GM23248 (cell line): ENCODE data around the gene TGFB1. TPM values are rescaled to one million over a fixed set of nuclear protein-coding genes. Genes with fewer than 3 reads are reported as not detected.

Experiments
- DNase-seq: peaks from one replicate; pipeline ENCODE4 v3.0.0-alpha.2; 2015
- H2AFZ ChIP-seq: fragments of 200-600 bp; sonication (generic); 2 replicates; pipeline ENCODE4 v1.6.1; 2016; ENCODE audit warnings: antibody characterized with exemption
- H3F3A ChIP-seq: fragments of 200-600 bp; sonication (generic); 2 replicates; pipeline ENCODE4 v1.6.1; 2016; ENCODE audit warnings: mild to moderate bottlenecking, antibody characterized with exemption, mixed run types; ENCODE audit not compliant: insufficient read depth
- H3K27ac ChIP-seq: fragments of 200-600 bp; sonication (generic); 2 replicates; pipeline ENCODE4 v1.5.1; 2016; ENCODE audit warnings: mild to moderate bottlenecking
- H3K27me3 ChIP-seq: fragments of 200-600 bp; sonication (generic); replicated peaks from 2 replicates; pipeline ENCODE4 v1.6.1; 2016; ENCODE audit warnings: mild to moderate bottlenecking; ENCODE audit not compliant: insufficient read depth
- H3K36me3 ChIP-seq: fragments of 200-600 bp; sonication (generic); 2 replicates; pipeline ENCODE4 v1.6.1; 2016; ENCODE audit warnings: low read depth, mild to moderate bottlenecking
- H3K4me1 ChIP-seq: fragments of 200-600 bp; sonication (generic); 2 replicates; pipeline ENCODE4 v1.6.1; 2016; ENCODE audit warnings: mild to moderate bottlenecking; ENCODE audit not compliant: insufficient read depth
- H3K4me2 ChIP-seq: fragments of 200-600 bp; sonication (generic); one replicate; pipeline ENCODE4 v1.6.1; 2016; ENCODE audit warnings: mild to moderate bottlenecking; ENCODE audit not compliant: unreplicated experiment
- H3K4me3 ChIP-seq: fragments of 200-600 bp; sonication (generic); 2 replicates; pipeline ENCODE4 v1.5.1; 2016; ENCODE audit warnings: mild to moderate bottlenecking
- H3K79me2 ChIP-seq: fragments of 200-600 bp; sonication (generic); 2 replicates; pipeline ENCODE4 v1.6.1; 2016; ENCODE audit warnings: mild to moderate bottlenecking; ENCODE audit not compliant: insufficient read depth
- H3K9ac ChIP-seq: fragments of 200-600 bp; sonication (generic); 2 replicates; pipeline ENCODE4 v1.6.1; 2016; ENCODE audit warnings: mild to moderate bottlenecking
- H3K9me2 ChIP-seq: fragments of 200-600 bp; sonication (generic); 2 replicates; pipeline ENCODE4 v1.6.1; 2016; ENCODE audit warnings: mixed run types, mild to moderate bottlenecking, moderate library complexity; ENCODE audit not compliant: insufficient read depth
- H3K9me3 ChIP-seq: fragments of 200-600 bp; sonication (generic); one replicate; pipeline ENCODE4 v1.6.1; 2017; ENCODE audit warnings: low read depth
- H4K20me1 ChIP-seq: fragments of 200-600 bp; sonication (generic); 2 replicates; pipeline ENCODE4 v1.6.0; 2016; ENCODE audit not compliant: insufficient read depth
- EZH2 ChIP-seq: fragments of 200-600 bp; sonication (generic); IDR thresholded peaks from 2 replicates; pipeline ENCODE4 v1.6.1; 2018; ENCODE audit warnings: antibody characterized with exemption, mild to moderate bottlenecking; ENCODE audit not compliant: insufficient read depth, poor library complexity, severe bottlenecking
- EZH2phosphoT487 ChIP-seq: fragments of 200-600 bp; sonication (generic); IDR thresholded peaks from 2 replicates; pipeline ENCODE4 v1.6.1; 2018; ENCODE audit warnings: antibody characterized with exemption, moderate library complexity, mild to moderate bottlenecking, low read depth; ENCODE audit not compliant: insufficient read depth
- WGBS, 2 experiments: methylation state at CpG; one replicate each; pipeline ENCODE4 v1.1.6; 2015 to 2017; ENCODE audit warnings: low lambda C conversion rate in 2 of 2, low coverage in 1 of 2; ENCODE audit errors: missing lambda C conversion rate in 2 of 2; 5-methylcytosine and 5-hydroxymethylcytosine counted together
- in situ Hi-C: fragments of 300-500 bp; cut with MboI; formaldehyde crosslinking; loops from 2 replicates; pipeline ENCODE4 v1.15.0; 2020
- polyA plus RNA-seq: library from polyadenylated mRNA; unstranded; fragments of >200 nt; fragmentation: Nextera tagmentation; extraction: Ambion mirVana; gene quantifications from 2 replicates; pipeline ENCODE4 v1.2.1, GENCODE V29; 2016
- total RNA-seq: library from RNA; depleted of rRNA; stranded (reverse); fragments of >200 nt; shearing (Covaris generic); gene quantifications from 2 replicates; pipeline ENCODE4 v1.2.3, GENCODE V29; 2014

TGFB1 gene
- total and polyA plus RNA-seq, 2 experiments from 2014 or later, result 12.4 to 21.4 TPM

DNA sequence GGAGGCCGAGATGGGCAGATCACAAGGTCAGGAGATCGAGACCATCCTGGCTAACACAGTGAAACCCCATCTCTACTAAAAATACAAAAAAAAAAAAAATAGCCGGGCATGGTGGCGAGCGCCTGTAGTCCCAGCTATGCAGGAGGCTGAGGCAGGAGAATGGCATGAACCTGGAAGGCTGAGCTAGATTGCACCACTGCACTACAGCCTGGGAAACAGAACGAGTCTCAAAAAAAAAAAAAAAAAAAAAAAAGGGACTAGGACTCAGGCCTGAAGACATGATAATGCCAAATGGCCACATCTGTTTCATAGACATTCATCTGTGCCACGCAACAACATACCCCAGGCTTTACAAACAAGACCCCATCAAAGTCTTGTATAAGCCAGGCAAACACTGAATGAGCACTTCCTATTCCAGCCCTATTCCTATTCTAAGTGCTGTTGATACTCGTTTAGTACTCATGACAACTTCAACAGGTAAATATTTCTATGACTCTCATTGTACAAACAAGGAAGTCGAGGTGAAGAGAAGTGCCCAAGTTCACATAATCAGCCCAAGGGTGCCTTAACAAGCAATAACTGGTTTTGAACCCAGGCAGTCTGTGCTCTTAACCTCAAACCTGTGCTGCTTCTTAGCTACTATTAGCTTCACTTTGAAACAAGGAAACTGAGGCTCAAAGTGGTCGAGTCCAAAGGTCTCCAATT lies 8.6 kb upstream of the TGFB1 start:
- no peak for TF ChIP-seq EZH2
- TF ChIP-seq EZH2phosphoT487, result no peak
- no peaks in the 10 kb centered on the region for H3K36me3 ChIP-seq
- peaks cover 8% of the 10 kb centered on the region for H3F3A ChIP-seq
- in situ Hi-C loops, result no loop called here
- H3K27me3 ChIP-seq, result no peaks in the 10 kb centered on the region
- H3K4me3 ChIP-seq, result no peak overlapping the region
- no peak overlapping the region for H2AFZ ChIP-seq
- 66 to 68% methylated on average over 8 to 10 of the region's 10 CpGs for WGBS, 2 experiments
- H3K4me2 ChIP-seq, result no peak overlapping the region
- no peaks in the 10 kb centered on the region for H4K20me1 ChIP-seq
- peaks cover 13% of the 10 kb centered on the region for H3K4me1 ChIP-seq
- peak; percentile 43 for DNase-seq
- H3K27ac ChIP-seq, result 0 out of 2 replicates have a peak overlapping the region, but pooled peaks have one; percentile 1
- H3K9me2 ChIP-seq, result no peaks in the 10 kb centered on the region
- peaks cover 41% of the 10 kb centered on the region for H3K79me2 ChIP-seq
- no peak overlapping the region for H3K9ac ChIP-seq
- H3K9me3 ChIP-seq, result no peaks in the 10 kb centered on the region

DNA sequence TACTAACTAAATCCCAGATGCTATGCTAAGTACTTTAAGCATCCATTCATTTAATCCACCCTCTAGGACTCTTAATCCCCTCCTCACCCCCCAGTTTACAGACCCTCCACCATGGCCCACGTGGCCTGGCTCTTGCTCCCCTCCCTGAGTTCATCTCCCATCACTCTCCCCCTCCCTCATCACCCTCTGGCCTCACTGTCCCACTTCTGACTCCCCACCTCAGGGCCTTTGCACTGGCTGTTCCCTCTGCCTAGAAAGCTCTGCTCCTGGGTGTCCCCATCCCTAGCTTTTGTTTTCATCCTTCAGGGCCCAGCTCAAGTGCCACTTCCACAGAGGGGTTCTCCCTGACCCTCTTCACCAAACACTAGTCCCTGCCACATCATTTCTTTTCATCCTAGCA lies 6.0 kb upstream of the TGFB1 start:
- in situ Hi-C loops, result no loop called here
- H3K27me3 ChIP-seq, result no peaks in the 10 kb centered on the region
- 63 to 83% methylated on average over 1 of the region's 1 CpG for WGBS, 2 experiments

DNA sequence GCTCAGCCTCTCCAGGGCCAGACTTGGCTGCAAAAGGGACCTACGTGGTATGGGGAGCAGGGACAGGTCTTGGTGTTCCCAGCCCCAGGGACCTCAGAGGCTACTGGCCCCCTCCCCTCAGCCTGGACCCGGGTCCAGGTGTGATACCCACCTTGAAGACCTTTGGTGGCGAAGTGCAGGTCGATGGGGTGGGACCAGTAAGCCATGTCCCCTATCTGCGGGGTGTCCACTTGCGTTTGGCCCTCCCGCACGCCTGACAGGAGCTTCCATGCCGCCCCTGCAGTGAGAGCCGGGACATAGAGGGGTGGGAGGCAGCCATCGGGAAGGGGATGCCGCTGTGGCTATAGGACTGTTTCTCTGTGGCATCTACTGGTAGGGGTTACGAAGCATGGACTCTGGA lies 4.0 kb upstream of the TGFB1 start:
- H3K36me3 ChIP-seq, result no peaks in the 10 kb centered on the region
- no peaks in the 10 kb centered on the region for H3K4me1 ChIP-seq
- no peaks in the 10 kb centered on the region for H4K20me1 ChIP-seq
- no peak overlapping the region for H3K4me3 ChIP-seq
- no peak for DNase-seq
- H2AFZ ChIP-seq, result no peak overlapping the region
- no peak overlapping the region for H3K9ac ChIP-seq
- peaks cover 5% of the 10 kb centered on the region; the same call in 1 of the 2 replicates for H3F3A ChIP-seq
- TF ChIP-seq EZH2phosphoT487 (no peak), EZH2 (no peak)
- H3K79me2 ChIP-seq, result peaks cover 10% of the 10 kb centered on the region
- H3K27me3 ChIP-seq, result no peaks in the 10 kb centered on the region
- 89 to 93% methylated on average over 12 to 13 of the region's 13 CpGs for WGBS, 2 experiments
- H3K9me2 ChIP-seq, result no peaks in the 10 kb centered on the region
- H3K9me3 ChIP-seq, result no peaks in the 10 kb centered on the region
- H3K4me2 ChIP-seq, result no peak overlapping the region
- in situ Hi-C loops, result no loop called here
- H3K27ac ChIP-seq, result no peak overlapping the region

More for the DNA sequence above, 6.0 kb upstream of the TGFB1 start:
- Histone ChIP-seq H2AFZ (no peak overlapping the region), H3K4me2 (no peak overlapping the region), H3K79me2 (peaks cover 17% of the 10 kb centered on the region), H4K20me1 (no peaks in the 10 kb centered on the region), H3K27ac (no peak overlapping the region), H3K9me3 (no peaks in the 10 kb centered on the region), H3K4me3 (no peak overlapping the region), H3K9ac (no peak overlapping the region), H3K4me1 (peaks cover 4% of the 10 kb centered on the region; the same call in 1 of the 2 replicates), H3K9me2 (no peaks in the 10 kb centered on the region), H3F3A (peaks cover 5% of the 10 kb centered on the region; the same call in 1 of the 2 replicates), H3K36me3 (no peaks in the 10 kb centered on the region)
- DNase-seq, result no peak
- no peak for TF ChIP-seq EZH2
- no peak for TF ChIP-seq EZH2phosphoT487

DNA sequence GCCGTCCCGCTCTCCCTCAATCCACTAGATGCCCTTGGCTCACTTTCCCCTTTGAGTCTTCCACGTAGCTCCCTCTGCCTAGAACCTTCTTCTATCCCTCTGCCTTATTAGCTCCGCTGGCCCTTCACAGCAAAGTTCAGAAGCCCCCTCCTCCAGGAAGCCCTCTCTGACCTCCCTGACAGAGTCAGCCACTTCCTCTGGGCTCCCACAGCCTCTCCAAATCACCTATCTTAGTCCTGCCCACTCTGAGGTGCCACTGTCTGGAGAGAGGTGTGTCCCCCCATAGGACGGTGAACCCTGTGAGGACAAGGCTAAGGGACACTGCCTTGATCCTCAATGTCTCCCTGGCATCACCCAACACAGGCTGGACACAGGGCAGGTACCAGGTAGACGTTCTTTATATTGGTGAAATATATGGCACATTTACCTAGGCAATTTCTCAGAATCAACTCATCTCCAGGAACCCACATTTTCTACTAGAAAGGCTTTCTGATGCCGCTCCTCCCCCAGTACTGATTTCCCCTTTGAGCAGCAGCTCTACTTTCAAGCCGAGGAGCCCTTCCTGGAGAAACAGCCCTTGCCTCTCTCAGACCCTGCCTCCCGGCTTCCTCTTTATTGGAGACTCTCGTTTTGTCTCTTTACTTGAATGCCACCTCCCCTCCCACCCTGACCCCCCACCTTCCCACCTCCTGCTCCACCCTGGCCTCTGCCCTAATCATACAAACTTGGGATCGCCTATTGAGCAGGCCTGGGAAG lies 3.4 kb upstream of the TGFB1 start:
- Histone ChIP-seq H3K36me3 (no peaks in the 10 kb centered on the region), H3K4me3 (no peak overlapping the region), H3K27ac (no peak overlapping the region), H3K4me2 (no peak overlapping the region), H4K20me1 (no peaks in the 10 kb centered on the region), H3K9ac (no peak overlapping the region), H3K9me2 (no peaks in the 10 kb centered on the region), H2AFZ (no peak overlapping the region), H3K9me3 (no peaks in the 10 kb centered on the region), H3K27me3 (no peaks in the 10 kb centered on the region), H3K79me2 (peaks cover 12% of the 10 kb centered on the region), H3K4me1 (no peaks in the 10 kb centered on the region), H3F3A (no peaks in the 10 kb centered on the region; the same call in 1 of the 2 replicates)
- DNase-seq, result no peak
- in situ Hi-C loops, result no loop called here
- TF ChIP-seq EZH2phosphoT487, result no peak
- TF ChIP-seq EZH2, result no peak
- WGBS, 2 experiments, result 88% methylated on average over 10 to 11 of the region's 11 CpGs
